EH (cell line): Measurements from ENCODE around the gene NME3.

Experiments used
- DNase-seq: peaks from one replicate; pipeline ENCODE4 v3.0.0-alpha.2; 2015; ENCODE audit warnings: low read depth

NME3 gene

GRCh38 chr16:1768767-1769401, 2.5 kb downstream of the NME3 start:
- DNase-seq: no peak

GRCh38 chr16:1768061-1768766, 3.1 kb downstream of the NME3 start:
- no peak for DNase-seq

DNA sequence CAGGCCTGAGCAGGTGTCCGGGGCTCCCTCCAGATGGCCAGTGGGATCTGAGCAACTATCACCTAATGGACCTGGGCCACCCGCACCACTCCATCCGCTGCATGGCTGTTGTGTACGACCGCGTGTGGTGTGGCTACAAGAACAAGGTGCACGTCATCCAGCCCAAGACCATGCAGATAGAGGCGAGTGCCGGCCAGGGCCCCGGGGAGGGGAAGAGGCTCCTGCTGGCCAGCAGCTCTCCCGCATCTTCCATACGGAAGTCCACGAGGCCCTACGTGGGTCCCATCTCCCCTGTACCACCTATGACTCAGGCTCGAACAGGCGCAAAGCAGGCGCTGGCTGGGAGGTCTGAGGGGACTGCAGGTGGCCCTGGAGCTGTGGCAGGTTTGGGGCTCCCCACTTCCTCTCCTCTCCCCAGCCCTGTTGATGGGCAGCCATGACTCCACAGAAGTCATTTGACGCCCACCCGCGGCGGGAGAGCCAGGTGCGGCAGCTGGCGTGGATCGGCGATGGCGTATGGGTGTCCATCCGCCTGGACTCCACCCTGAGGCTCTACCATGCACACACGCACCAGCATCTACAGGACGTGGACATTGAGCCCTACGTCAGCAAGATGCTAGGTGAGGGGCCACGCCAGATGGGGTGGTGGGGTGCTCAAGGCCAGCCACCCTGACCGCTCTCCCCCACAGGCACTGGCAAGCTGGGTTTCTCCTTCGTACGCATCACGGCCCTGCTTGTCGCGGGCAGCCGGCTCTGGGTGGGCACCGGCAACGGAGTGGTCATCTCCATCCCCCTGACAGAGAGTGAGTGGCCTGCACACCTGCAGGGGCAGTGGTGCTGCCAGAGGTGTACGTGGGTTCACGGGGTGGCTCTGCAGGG, 4.0 kb downstream of the NME3 start:
- no peak for DNase-seq

DNA sequence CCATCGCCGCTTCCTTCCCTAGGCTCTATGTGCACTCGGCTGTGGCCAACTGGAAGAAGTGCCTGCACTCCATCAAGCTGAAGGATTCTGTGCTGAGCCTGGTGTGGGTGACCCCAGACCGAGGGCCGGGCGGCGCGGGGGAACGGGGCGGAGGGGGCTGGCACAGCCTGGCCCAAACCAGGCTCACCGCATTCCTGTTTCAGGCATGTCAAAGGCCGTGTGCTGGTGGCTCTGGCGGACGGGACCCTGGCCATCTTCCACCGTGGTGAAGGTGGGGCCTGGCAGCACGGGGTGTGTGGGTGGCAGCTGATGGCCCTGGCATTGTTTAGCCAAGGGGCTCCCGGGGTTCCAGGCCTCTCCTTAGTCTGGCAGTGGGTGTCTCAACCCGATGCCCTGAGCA, 4.6 kb downstream of the NME3 start:
- DNase-seq: no peak

DNA sequence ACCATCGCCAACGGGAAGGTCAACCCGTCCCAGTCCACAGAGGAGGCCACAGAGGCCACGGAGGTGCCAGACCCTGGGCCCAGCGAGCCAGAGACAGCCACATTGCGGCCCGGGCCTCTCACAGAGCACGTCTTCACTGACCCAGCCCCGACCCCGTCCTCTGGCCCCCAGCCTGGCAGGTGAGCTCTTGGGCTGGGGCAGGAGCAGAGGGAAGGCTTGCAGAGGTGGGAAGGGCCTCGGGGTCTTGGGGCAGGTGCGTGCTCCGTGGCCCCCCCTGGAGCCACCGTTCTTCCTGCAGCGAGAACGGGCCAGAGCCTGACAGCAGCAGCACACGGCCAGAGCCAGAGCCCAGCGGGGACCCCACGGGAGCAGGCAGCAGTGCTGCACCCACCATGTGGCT, 5.1 kb downstream of the NME3 start:
- no peak for DNase-seq

DNA sequence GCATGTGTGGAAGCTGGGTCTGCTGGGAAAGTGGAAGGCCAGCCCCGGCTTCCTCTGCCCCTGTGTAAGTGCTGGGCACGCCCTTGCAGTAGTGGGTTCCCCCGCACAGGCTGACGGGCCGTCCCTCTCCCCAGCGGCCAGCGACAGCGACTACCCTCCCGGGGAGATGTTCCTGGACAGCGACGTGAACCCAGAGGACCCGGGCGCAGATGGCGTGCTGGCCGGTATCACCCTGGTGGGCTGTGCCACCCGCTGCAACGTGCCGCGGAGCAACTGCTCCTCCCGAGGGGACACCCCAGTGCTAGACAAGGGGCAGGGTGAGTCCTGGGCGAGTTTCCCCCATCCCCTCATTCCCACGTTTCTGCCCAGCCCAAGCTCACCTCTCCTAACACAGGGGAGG, 5.5 kb downstream of the NME3 start:
- no peak for DNase-seq

DNA sequence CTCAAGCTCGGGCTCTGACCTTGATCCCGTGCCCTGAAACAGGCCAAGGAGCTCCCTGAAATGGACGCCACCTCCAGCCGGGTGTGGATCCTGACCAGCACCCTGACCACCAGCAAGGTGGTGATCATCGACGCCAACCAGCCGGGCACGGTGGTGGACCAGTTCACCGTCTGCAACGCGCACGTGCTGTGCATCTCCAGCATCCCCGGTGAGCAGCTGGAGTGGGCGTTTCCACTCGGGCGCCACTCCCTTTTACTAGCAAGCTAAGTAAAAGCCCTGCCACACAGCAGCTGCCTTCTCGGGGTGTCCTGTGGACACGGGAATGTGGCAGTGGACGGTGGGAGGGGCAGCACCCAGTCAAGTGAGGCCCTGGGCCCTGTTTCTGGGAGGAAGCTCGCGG, 6.4 kb downstream of the NME3 start:
- DNase-seq: no peak

- peak; percentile 35 for DNase-seq
Observed at GRCh38 chr16:1763521-1764511, 7.5 kb downstream of the NME3 start.

DNA sequence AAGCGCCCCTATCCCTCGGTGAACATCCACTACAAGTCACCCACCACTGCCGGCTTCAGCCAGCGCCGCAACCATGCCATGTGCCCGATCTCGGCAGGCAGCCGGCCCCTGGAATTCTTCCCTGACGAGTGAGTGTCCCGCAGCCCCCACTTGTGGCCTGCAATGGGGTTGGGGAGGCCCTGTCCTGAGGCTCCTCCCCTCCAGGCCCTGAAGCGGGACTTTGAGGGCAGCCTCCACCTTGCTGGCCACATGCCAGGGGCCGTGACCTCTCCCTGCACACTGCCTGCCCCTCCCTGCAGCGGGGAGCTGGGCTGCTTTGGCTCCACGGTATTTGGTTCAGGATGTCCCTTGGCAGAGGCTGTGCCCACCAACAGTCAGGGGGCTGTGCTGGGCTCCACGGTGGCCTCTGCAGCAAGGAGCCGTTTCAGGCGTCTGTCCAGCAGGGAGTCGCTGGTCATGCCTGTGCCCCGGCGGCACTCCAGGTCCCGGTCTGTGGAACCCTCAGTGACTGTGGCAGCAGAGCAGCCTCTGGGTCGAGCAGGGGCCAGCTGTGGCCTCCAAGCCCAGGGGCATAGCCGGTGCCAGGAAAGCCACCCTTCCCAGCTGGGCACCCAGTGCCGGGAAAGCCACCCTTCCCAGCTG, 8.3 kb downstream of the NME3 start:
- no peak for DNase-seq

DNA sequence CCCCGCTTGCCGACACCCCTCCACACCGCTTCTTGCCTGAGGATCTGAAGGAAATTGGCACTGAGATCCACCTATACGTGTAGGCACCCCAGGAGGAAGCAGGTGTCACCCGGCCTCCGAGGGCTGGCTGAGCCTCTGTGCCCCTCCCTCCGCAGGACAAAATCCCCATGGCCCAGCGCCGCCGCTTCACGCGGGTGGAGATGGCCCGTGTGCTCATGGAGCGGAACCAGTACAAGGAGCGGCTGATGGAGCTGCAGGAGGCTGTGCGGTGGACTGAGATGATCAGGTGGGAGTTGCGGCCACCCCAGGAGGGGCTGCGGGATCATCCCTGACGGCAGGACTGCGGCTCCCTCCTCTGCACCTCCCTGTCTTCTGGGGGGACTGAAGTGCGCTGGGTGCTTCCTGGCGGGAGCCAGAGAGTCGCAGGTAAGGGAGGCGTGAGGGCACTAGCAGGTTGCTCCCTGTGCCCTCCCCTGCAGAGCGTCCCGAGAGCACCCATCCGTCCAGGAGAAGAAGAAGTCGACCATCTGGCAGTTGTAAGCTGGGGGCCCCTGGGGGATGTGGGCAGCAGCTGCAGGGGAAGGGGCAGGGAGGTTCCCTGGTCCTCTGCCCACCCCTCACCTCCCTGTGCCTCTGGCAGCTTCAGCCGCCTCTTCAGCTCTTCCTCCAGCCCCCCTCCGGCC, 9.0 kb downstream of the NME3 start:
- DNase-seq: no peak

- DNase-seq: no peak
Observed at GRCh38 chr16:1761751-1762150, 9.6 kb downstream of the NME3 start.

DNA sequence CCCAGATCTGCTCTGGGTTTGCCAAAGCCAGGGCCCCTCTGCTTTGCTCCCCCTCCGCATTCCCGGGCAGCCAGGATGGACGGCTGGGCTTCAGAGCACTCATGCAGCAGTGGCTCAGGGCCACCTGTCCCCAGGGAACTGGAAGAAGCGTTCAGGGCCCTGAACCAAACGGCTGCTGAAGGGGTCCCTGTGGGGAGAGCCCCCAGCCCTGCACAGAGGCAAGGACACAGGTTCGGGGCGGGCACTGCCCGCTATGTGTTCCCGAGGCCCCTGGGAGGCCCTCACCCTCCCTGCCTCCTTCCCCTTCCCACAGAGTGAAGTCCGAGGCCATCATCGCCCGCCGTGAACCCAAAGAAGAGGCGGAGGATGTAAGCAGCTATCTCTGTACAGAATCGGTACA, 10.4 kb downstream of the NME3 start:
- DNase-seq: no peak

- no peak for DNase-seq
Observed at GRCh38 chr16:1759511-1759910, 11.8 kb downstream of the NME3 start.

- DNase-seq: no peak
Observed at GRCh38 chr16:1758923-1759322, 12.4 kb downstream of the NME3 start.

GRCh38 chr16:1757714-1758461, 13.5 kb downstream of the NME3 start:
- no peak for DNase-seq

- no peak for DNase-seq
Observed at GRCh38 chr16:1754204-1754603, 17.1 kb downstream of the NME3 start.

DNA sequence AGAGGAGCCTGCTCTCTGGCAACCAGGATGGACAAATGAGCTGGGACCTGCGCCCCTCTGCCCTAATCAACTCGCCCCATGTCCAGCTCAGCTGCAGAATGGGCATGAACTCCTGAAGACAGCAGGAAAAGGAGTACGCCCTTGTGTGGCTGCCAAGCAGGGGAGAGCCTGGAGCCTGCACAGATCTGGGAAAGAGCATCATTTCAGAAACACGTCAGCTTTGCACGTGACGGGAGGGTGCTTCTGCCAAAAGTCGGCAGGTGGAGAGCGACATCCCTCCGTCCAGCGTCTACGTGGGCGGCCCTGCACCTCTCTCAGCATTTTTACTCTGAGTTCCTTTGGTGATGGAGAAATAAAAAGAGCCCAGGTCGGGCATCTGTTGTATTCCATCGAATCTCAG, 18.5 kb downstream of the NME3 start:
- DNase-seq: no peak

DNA sequence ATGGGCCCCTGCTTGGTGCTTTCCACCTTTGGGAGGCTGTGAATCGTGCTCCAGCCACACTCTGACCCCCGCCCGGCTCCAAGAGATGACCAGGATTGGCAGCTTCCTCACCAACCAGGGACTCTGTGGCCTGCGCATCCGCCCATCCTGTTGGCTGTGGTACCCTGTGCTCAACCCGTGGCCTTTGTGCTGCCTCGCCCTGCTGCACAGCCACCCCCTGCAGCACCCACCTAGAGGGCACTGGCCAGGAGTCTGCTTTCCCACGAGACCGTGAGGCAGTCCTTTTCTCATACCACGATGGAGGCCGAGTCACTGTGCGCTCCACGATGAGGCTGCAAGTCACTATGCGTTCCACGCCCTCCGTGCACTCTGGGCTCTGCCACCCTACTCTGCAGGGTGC, 19.4 kb downstream of the NME3 start:
- no peak for DNase-seq

DNA sequence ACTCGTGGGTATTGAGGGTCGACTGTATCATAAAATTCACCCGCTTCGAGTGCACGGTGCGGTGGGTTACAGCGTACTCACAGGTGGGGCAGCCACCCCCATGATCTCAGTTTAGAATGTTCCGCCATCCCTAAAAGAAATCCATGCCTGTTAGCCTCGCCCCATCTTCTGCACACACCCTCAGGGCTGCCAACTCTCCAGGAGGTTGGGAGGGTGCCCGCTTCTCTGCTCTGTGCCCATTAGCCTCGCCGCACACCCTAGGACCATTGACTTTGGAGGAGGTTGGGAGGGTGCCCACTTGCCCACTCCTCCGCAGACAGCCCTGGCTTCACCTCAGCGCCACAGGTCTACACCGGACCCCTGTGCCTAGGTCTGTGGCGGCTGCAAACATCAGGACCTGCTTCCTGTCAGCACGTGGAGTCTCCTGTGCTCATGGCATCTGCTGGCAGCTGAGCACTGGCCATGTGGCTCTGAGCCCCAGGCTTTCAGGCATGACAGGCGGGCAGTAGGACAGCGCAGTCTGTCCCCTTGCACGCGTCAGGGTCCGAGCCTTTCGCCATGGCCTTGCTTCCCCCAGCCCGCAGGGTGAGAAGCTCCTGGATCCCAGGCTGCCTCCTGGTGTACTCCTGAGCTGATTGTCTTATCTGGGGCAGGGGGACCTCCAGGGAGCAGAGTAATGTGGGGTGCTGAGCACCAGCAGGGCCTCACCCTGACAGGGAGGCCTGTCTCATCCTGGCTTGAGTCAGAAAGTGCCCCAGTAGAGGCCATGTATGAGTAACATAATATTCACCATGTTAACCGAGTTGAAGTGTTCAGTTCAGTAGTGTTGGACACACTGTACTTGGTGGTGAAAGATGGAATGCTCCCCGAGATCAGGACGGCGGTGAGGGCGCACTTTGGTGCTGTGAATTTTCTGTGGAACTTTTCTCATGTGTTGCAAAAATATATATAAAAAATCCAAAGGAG, 21.9 kb downstream of the NME3 start:
- no peak for DNase-seq
